Measurements from ENCODE around the gene FANCM. TPM values are rescaled to one million over a fixed set of nuclear protein-coding genes. Genes with fewer than 3 reads are reported as not detected.

Gene FANCM
- total RNA-seq, 1 experiment from 2014 or later, result 11.9 TPM

DNA sequence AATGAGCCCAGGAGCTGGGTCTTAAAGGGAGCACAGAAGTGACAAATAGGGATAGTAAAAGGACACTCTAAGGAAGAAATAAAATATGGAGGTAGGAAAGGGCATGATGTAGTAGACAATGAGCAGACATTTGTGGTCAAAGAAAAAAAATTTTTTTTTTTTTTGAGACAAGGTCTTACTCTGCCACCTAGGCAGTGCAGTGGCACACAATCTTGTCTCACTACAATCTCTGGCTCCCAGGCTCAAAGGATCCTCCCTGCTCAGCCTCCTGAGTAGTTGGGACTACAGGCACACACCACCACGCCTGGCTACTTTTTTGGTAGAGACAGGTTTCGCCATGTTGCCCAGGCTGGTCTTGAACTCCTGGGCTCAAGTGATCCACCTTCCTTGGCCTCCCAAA, 10.0 kb upstream of the FANCM start:
- Histone ChIP-seq H2AFZ (ENCODE audit: low read length) (no peak overlapping the region), H3K4me2 (ENCODE audit: insufficient read depth, insufficient read length, low read length) (no peak overlapping the region)

More for the DNA sequence above, 10.0 kb upstream of the FANCM start:
- H2BK120ac ChIP-seq (ENCODE audit: low read depth, low read length, poor library complexity, severe bottlenecking), result no peak overlapping the region
- H2AK5ac ChIP-seq (ENCODE audit: insufficient read length, low read length), result no peak overlapping the region
- no peaks in the 10 kb centered on the region for H4K20me1 ChIP-seq (ENCODE audit: control insufficient read depth, insufficient read depth, insufficient read length)
- no peak overlapping the region for H4K91ac ChIP-seq (ENCODE audit: insufficient read length, low read depth, low read length)
- H3K36me3 Mint-ChIP-seq (ENCODE audit: insufficient read depth in 1 of 3, low read depth in 3 of 3), result peaks cover 21 to 68% (median 66%) of the 10 kb centered on the region in 3 experiments
- H3K4me1 Mint-ChIP-seq, result no peaks in the 10 kb centered on the region
- H3K27ac ChIP-seq (ENCODE audit: insufficient read length, low read depth, low read length), result no peak overlapping the region
- H3K27me3 ChIP-seq (ENCODE audit: insufficient read depth, low read length), result no peaks in the 10 kb centered on the region
- H3K56ac ChIP-seq (ENCODE audit: insufficient read length, low read depth, low read length), result no peak overlapping the region
- no peaks in the 10 kb centered on the region for H3K79me2 ChIP-seq (ENCODE audit: insufficient read depth, low read length)
- no peak for DNase-seq
- H2BK15ac ChIP-seq (ENCODE audit: low read depth, low read length), result no peak overlapping the region
- no peak overlapping the region for H3K14ac ChIP-seq (ENCODE audit: insufficient read depth, low read length)
- no peak overlapping the region for H2BK20ac ChIP-seq (ENCODE audit: low read depth, low read length, poor library complexity, severe bottlenecking)
- H3K4me1 ChIP-seq (ENCODE audit: insufficient read depth, low read length), result no peaks in the 10 kb centered on the region
- no peak overlapping the region for H3K4ac ChIP-seq (ENCODE audit: low read depth, low read length)
- no peaks in the 10 kb centered on the region for H3K9me3 ChIP-seq (ENCODE audit: control insufficient read depth, low read depth, low read length)
- no peak overlapping the region for H4K5ac ChIP-seq (ENCODE audit: insufficient read length, low read depth, low read length)
- H3K9me3 Mint-ChIP-seq, result no peaks in the 10 kb centered on the region
- no peak overlapping the region for H4K8ac ChIP-seq (replicated peaks; ENCODE audit: insufficient read length, low read depth, low read length)
- no peaks in the 10 kb centered on the region for H3K79me1 ChIP-seq (ENCODE audit: insufficient read depth, low read depth, low read length, poor library complexity, severe bottlenecking)
- TF ChIP-seq, protein P1, sequence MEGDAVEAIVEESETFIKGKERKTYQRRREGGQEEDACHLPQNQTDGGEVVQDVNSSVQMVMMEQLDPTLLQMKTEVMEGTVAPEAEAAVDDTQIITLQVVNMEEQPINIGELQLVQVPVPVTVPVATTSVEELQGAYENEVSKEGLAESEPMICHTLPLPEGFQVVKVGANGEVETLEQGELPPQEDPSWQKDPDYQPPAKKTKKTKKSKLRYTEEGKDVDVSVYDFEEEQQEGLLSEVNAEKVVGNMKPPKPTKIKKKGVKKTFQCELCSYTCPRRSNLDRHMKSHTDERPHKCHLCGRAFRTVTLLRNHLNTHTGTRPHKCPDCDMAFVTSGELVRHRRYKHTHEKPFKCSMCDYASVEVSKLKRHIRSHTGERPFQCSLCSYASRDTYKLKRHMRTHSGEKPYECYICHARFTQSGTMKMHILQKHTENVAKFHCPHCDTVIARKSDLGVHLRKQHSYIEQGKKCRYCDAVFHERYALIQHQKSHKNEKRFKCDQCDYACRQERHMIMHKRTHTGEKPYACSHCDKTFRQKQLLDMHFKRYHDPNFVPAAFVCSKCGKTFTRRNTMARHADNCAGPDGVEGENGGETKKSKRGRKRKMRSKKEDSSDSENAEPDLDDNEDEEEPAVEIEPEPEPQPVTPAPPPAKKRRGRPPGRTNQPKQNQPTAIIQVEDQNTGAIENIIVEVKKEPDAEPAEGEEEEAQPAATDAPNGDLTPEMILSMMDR (conservative IDR thresholded peaks at IDR 0.05), result no peak
- WGBS (ENCODE audit: extremely low coverage, insufficient read length, low lambda C conversion rate), result no CpG with 5 or more reads among the region's 2 CpGs
- H2BK12ac ChIP-seq (ENCODE audit: insufficient read length, low read depth, low read length), result no peak overlapping the region
- H3K9ac ChIP-seq (ENCODE audit: extremely low read depth, insufficient read length, low read length), result no peak overlapping the region
- H3K27ac Mint-ChIP-seq, result no peak overlapping the region
- H3K23ac ChIP-seq (ENCODE audit: insufficient read length, low read depth, low read length), result no peak overlapping the region
- H3K4me3 Mint-ChIP-seq, result no peak overlapping the region; a peak in 1 of 5 replicates
- no peaks in the 10 kb centered on the region for H3K27me3 Mint-ChIP-seq (ENCODE audit: low read depth)
- H3K18ac ChIP-seq (ENCODE audit: insufficient read length, low read depth, low read length), result no peak overlapping the region
- H3K23me2 ChIP-seq (ENCODE audit: insufficient read length, low read depth, low read length, poor library complexity, severe bottlenecking), result no peaks in the 10 kb centered on the region
- H3T11ph ChIP-seq (ENCODE audit: low read length), result no peak overlapping the region
- no peak overlapping the region for H2BK5ac ChIP-seq (ENCODE audit: insufficient read length, low read length)

Measured in H9 (cell line).